MM.1S (cell line): ENCODE measurements around the gene FAM13B.

Source experiments
- DNase-seq: peaks from one replicate; pipeline ENCODE4 v3.0.0-alpha.2; 2015
- H2AFZ ChIP-seq: fragments of 300-600 bp; sonication (generic); 2 replicates; pipeline ENCODE4 v1.6.0; 2016; ENCODE audit warnings: antibody characterized with exemption, low read length
- H3F3A ChIP-seq: fragments of 300-600 bp; sonication (generic); 2 replicates; pipeline ENCODE4 v1.6.1; 2016; ENCODE audit warnings: mild to moderate bottlenecking, antibody characterized with exemption, low read length, moderate library complexity, mixed read lengths; ENCODE audit not compliant: insufficient read depth
- H3K27ac ChIP-seq: fragments of 300-600 bp; sonication (generic); 2 replicates; pipeline ENCODE4 v1.5.1; 2016; ENCODE audit warnings: mild to moderate bottlenecking, low read length
- H3K27me3 ChIP-seq: fragments of 300-600 bp; sonication (generic); replicated peaks from 2 replicates; pipeline ENCODE4 v1.6.0; 2016; ENCODE audit warnings: low read length; ENCODE audit not compliant: insufficient read depth
- H3K36me3 ChIP-seq: fragments of 300-600 bp; sonication (generic); replicated peaks from 2 replicates; pipeline ENCODE4 v1.6.1; 2016; ENCODE audit warnings: mild to moderate bottlenecking, low read length, mixed read lengths; ENCODE audit not compliant: insufficient read depth
- H3K4me1 ChIP-seq: fragments of 300-600 bp; sonication (generic); 2 replicates; pipeline ENCODE4 v1.6.1; 2016; ENCODE audit warnings: low read length, mixed read lengths
- H3K4me2 ChIP-seq: fragments of 300-600 bp; sonication (generic); 2 replicates; pipeline ENCODE4 v1.6.0; 2016; ENCODE audit warnings: low read depth, low read length
- H3K4me3 ChIP-seq: fragments of 300-600 bp; sonication (generic); 2 replicates; pipeline ENCODE4 v1.5.1; 2016; ENCODE audit warnings: low read length, mixed read lengths
- H3K79me2 ChIP-seq: fragments of 300-600 bp; sonication (generic); 2 replicates; pipeline ENCODE4 v1.6.1; 2016; ENCODE audit warnings: mixed run types, low read length, mixed read lengths
- H3K9ac ChIP-seq: fragments of 300-600 bp; sonication (generic); 2 replicates; pipeline ENCODE4 v1.6.1; 2016; ENCODE audit warnings: low read length, mixed read lengths
- H3K9me2 ChIP-seq: fragments of 300-600 bp; sonication (generic); replicated peaks from 2 replicates; pipeline ENCODE4 v1.6.1; 2016; ENCODE audit warnings: mild to moderate bottlenecking, low read length, mixed read lengths; ENCODE audit not compliant: insufficient read depth
- H3K9me3 ChIP-seq: fragments of 300-600 bp; sonication (generic); replicated peaks from 2 replicates; pipeline ENCODE4 v1.6.1; 2016; ENCODE audit warnings: mild to moderate bottlenecking, low read length, mixed read lengths; ENCODE audit not compliant: insufficient read depth
- H4K20me1 ChIP-seq: fragments of 300-600 bp; sonication (generic); 2 replicates; pipeline ENCODE4 v1.6.1; 2016; ENCODE audit warnings: mild to moderate bottlenecking, low read length, moderate library complexity, mixed read lengths; ENCODE audit not compliant: insufficient read depth
- EZH2 ChIP-seq: fragments of 300-600 bp; sonication (generic); optimal IDR thresholded peaks from 2 replicates; pipeline ENCODE3; 2017; ENCODE audit warnings: low read depth, mild to moderate bottlenecking, antibody characterized with exemption, low read length, mixed read lengths
- EZH2phosphoT487 ChIP-seq: fragments of 300-600 bp; sonication (generic); IDR thresholded peaks from 2 replicates; pipeline ENCODE4 v1.6.1; 2018; ENCODE audit warnings: antibody characterized with exemption, low read length
- TF ChIP-seq, protein P1 (sequence below): fragments of 300-600 bp; sonication (generic); IDR thresholded peaks from 2 replicates; pipeline ENCODE4 v1.5.1; 2016; ENCODE audit warnings: antibody characterized with exemption, low read length, mixed read lengths

Gene FAM13B

GRCh38 chr5:137937994-137938750, 94.7 kb downstream of the FAM13B start:
- Histone ChIP-seq H2AFZ (no peak overlapping the region), H4K20me1 (no peaks in the 10 kb centered on the region), H3K4me2 (no peak overlapping the region), H3K36me3 (peaks cover 17% of the 10 kb centered on the region; the same call in 1 of the 2 replicates), H3K9me2 (no peaks in the 10 kb centered on the region), H3K9ac (no peak overlapping the region), H3K4me3 (no peak overlapping the region), H3K27ac (no peak overlapping the region), H3K27me3 (no peaks in the 10 kb centered on the region), H3K79me2 (no peaks in the 10 kb centered on the region), H3K9me3 (no peaks in the 10 kb centered on the region), H3K4me1 (no peaks in the 10 kb centered on the region), H3F3A (no peaks in the 10 kb centered on the region)
- DNase-seq: no peak
- no peak for TF ChIP-seq EZH2phosphoT487
- TF ChIP-seq, protein P1, sequence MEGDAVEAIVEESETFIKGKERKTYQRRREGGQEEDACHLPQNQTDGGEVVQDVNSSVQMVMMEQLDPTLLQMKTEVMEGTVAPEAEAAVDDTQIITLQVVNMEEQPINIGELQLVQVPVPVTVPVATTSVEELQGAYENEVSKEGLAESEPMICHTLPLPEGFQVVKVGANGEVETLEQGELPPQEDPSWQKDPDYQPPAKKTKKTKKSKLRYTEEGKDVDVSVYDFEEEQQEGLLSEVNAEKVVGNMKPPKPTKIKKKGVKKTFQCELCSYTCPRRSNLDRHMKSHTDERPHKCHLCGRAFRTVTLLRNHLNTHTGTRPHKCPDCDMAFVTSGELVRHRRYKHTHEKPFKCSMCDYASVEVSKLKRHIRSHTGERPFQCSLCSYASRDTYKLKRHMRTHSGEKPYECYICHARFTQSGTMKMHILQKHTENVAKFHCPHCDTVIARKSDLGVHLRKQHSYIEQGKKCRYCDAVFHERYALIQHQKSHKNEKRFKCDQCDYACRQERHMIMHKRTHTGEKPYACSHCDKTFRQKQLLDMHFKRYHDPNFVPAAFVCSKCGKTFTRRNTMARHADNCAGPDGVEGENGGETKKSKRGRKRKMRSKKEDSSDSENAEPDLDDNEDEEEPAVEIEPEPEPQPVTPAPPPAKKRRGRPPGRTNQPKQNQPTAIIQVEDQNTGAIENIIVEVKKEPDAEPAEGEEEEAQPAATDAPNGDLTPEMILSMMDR: no peak
- no peak for TF ChIP-seq EZH2

DNA sequence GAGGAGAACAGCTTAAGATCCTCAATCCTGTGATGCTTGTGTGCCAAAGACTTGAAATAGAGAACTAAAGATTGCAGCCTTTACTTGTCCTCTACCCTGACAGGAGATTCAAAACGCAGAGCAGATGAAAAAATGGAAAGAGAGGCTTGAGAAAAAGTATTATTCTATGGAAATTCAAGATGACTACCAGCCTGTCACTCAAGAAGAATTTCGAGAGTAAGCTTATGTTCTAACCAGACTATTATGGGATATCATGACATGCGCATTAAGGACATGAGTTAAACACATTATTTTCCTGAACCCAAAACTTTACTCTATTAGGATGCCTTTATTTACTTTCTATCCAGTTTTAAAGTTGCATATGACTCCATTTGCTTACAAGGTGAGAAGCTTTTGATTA, 97.2 kb downstream of the FAM13B start:
- Histone ChIP-seq H3K27ac (no peak overlapping the region), H3K27me3 (no peaks in the 10 kb centered on the region), H3K4me2 (no peak overlapping the region), H3K9me2 (no peaks in the 10 kb centered on the region), H2AFZ (no peak overlapping the region), H4K20me1 (no peaks in the 10 kb centered on the region), H3K36me3 (0 out of 2 replicates have a peak, but pooled peaks cover 5% of the 10 kb centered on the region), H3K4me3 (no peak overlapping the region), H3K4me1 (no peaks in the 10 kb centered on the region), H3F3A (no peaks in the 10 kb centered on the region), H3K9me3 (no peaks in the 10 kb centered on the region), H3K79me2 (no peaks in the 10 kb centered on the region), H3K9ac (no peak overlapping the region)
- DNase-seq: no peak
- TF ChIP-seq EZH2phosphoT487 (no peak), EZH2 (no peak)
- TF ChIP-seq, protein P1: no peak

GRCh38 chr5:137935190-137935589, 97.7 kb downstream of the FAM13B start:
- no peak overlapping the region for H2AFZ ChIP-seq
- H3K27me3 ChIP-seq: no peaks in the 10 kb centered on the region
- no peak for DNase-seq
- no peaks in the 10 kb centered on the region for H3K9me2 ChIP-seq
- H3K27ac ChIP-seq: no peak overlapping the region
- no peak overlapping the region for H3K4me3 ChIP-seq
- TF ChIP-seq, protein P1: no peak
- no peak for TF ChIP-seq EZH2phosphoT487
- TF ChIP-seq EZH2: no peak
- H3K4me2 ChIP-seq: no peak overlapping the region
- H3K9me3 ChIP-seq: no peaks in the 10 kb centered on the region
- H3F3A ChIP-seq: no peaks in the 10 kb centered on the region
- H3K9ac ChIP-seq: no peak overlapping the region
- 0 out of 2 replicates have a peak, but pooled peaks cover 5% of the 10 kb centered on the region for H3K36me3 ChIP-seq
- H3K4me1 ChIP-seq: no peaks in the 10 kb centered on the region
- no peaks in the 10 kb centered on the region for H4K20me1 ChIP-seq
- H3K79me2 ChIP-seq: no peaks in the 10 kb centered on the region
